Stimulated activated CD8-positive, alpha-beta memory T cell treated with anti-CD3 and anti-CD28 coated beads, Interleukin-2, amount 100 ng/mL, for 1 hour (primary cell): ENCODE data around the gene CTNNA1.

ENCODE experiments used
- DNase-seq, 2 donors: peaks; one replicate each; pipeline ENCODE4 v3.0.0-alpha.2; 2020; ENCODE audit warnings: low read depth in 2 of 2

Gene CTNNA1

DNA sequence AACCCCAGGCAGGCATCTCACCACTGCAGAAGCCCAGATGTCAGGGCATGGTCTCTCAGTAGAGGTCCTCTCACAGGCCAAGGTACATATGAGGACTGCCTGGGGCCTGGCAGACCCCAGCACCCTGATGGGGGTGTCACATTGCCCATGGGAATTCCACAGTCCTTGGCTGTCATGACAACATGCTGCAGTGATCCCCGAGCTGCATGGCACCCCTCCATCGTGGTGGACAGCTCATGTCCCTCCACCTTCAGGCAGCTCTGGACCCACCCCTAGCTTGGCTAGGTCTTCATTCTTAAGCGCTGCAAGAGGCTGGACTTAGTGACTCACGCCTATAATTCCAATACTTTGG, 196.0 kb downstream of the CTNNA1 start:
- no peak for DNase-seq

DNA sequence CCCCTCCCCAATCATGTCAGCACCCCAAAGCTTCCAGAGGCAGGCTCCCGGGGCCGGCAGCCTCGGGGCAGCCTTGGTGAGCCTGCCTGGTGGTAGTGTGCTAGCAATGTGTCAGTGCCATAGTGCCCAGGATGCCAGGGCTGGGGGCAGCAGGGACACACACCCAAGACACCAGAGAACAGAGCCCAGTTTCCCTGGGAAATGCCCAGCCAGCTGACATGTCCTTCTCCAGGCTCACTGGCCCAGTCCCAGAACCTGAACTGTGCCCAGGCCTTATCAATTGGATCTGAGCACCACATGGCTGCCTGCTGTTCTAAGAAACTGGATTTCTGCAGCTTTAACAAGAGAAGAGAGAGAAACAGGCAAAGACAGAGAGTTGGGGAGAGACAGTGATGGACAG, 196.8 kb downstream of the CTNNA1 start:
- no peak for DNase-seq

DNA sequence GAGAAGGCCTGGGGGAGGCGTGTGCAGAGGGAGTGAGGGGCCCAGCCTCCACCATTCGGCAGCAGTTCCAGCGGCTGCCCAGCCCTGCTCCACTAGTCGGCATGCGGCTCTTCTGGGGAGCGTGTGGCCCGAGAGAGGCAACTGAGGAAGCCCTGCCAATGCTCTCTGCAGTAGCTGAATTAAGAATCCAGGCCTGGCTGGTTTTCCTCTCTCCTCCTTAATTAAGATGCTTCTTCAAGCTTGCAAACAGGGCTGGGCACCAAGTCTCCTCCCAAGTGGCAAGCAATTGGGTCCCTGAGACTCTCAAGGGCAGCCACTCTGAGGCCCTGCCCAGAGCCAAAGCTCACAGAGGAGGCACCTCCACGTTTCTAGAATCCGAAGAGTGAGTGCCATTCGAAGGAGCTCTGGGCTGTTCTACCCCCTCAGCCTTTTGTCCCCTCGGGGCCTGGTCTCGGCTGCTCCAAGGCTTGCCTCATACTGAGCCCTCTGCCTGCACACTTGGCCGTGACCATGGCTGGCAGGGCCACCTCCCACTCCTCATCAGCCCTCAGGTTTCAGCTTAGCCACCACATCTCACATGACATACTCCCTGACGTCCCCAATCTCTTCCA, 197.3 kb downstream of the CTNNA1 start:
- no peak for DNase-seq

DNA sequence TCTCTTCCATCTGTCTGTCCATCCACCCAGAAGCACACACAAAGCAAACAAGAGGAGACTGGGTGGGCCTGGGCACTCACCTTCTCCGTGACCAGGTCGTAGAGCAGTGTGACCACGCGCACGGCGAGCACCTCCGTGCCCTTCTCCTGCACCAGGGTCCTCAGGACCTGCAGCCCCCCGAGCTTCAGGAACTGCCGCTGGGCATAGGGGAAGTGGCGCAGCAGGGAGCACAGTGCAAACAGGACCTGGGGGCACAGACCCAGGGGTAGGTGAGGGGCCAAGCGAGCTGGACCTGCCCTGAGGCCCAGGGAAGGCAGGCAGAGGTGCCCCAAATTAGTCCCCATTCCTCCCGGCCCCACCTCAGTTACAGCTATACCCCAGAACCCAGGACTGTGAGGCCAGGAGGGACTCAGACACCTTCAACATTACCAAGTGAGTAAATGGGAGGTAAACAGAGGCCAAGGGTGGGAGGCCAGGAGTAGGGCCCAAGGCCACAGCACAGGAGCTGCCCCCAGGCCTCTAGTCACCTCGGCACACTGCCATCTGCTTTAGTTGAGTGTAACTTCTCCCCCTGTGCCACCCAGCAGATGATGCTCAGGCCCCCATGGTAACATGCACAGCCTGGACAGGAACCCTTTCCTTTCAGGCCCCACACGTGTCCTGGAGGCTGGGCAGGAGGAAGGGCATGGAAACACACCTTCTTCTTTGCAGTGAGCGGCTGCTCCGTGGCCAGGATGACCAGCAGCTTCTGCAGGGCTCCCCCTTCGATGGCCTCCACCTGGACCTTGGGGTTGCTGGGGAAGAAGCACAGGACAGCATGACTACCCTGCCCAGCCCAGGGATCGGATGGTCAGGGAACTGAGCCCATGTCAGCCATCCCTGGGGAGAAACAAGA, 198.1 kb downstream of the CTNNA1 start:
- no peak for DNase-seq

DNA sequence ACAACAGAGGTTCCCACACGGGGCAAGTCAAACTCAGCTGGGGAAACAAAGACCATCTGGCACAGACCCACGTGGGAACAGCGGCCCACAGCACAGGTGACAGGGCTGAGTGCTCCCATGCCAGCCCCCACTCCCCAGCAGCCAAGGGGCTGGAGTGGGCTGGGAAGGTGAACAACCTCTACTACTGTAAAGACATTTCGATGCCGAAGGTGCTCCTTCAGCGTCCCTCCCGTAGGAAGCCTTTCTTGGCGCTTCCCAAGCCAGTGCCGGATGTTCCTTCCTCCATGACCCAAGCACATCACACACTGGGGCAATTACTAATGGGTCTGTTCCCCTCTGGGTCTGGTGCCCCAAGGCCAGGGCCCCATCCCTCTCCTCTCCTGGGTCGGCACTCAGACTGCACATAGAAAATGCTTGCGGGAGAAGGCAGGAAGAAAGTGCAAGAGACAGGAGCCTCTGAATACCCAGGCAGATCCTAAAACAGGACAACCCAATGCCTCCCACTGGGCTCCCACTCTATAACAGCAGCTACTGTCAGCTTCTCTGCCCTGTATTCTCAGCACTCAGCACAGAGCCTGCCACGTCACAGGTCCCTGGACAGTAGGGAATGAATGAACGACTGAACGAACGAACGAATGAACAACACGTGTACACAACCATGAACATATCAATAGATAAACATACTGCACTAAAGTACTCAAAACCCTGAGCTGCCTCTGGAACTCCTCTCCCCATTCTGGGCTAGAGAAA, 198.9 kb downstream of the CTNNA1 start:
- DNase-seq, result no peak

DNA sequence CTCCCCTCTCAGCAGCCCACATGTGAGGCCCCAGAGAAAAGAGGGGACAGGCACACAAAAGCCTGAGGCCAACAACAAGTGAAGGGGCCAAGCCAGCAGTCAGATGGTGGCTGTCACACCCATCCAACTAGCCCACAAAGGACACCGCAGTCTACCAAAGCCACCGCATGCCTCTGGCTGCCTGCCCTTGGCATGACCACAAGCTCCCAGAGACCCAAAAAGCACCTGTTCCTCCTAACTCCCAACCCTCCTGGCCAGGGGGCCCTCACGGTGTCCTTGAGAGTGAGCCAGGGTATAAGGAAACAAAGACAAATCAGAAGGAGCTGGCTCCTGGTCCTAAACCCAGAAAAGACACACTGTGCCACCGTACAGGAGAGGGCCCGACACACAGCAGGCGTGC, 199.7 kb downstream of the CTNNA1 start:
- DNase-seq, result no peak

DNA sequence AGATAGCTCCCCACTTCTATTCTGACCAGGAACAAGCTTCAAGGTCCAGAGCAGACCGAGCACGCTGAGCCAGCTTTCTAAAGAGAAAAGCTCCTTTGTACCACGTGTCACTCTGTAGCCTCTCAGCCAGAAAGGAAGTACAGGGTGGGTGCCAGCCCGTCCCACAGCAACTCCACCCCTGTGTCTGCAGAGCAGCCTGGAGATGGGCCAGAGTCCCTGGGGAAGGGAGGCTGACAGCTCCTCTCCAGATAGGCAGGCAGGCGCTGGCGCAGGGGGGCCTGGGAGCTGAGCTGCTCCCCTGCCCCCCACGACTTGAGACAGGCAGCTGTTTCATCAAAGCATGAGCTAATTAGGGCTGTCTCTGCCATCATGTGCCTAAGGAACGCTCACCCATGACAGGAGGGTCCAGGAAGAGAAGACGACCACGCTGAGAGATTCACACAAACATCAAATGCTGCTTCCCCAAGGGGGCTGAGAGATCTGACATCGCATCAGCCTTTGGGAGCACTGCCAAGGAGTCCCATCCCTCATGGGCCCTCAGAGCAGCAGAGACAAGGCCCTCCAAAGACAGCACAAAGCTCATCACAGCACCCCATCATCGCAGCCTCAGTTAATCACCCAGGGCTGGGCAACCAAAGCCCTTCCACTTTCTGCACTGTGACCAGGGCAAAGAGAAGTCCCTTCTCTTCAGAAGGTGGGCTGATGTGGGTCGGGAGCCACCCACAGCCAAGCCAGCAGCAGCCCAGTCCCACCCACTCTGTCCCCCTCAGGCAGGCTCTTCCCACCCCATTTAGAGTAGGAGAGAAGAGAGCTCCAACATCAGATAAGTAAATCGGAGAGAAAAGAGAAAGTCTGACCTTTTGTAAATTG, 200.4 kb downstream of the CTNNA1 start:
- no peak for DNase-seq

DNA sequence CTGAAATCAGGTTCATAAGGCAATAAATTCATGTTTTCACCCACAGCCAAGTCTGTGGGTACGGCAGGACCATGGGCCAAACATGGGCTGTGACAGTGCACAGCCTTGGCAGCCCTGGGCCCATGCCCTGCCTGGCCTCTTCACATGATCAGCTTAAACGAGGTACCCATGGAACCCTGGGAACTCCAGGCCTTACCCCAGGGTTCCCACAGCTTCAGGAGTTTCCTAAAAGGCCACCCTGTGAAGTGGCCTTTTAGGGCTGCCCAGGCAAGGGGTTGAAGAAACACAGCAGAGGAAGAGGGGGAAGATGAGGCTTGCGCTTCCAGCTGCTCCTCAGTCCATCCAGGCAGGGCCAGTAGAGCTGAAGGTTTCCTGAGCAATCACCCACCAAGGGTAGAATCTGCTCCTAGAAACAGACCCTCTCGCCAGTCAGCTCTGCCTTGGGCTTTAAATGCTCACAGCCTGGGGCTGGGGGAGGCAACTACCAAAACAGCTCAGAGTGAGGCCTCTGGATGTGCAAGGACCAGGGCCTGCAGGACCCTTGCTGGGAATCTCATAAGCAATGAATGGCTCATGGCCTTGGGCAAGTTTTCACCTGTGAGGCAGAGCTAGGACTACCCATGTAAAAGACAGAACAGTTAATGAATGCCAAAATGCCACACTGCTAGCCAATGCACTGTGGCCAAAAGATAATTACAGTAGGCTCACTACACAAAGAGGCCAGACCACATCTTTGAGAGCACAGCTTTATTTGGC, 201.2 kb downstream of the CTNNA1 start:
- no peak for DNase-seq

DNA sequence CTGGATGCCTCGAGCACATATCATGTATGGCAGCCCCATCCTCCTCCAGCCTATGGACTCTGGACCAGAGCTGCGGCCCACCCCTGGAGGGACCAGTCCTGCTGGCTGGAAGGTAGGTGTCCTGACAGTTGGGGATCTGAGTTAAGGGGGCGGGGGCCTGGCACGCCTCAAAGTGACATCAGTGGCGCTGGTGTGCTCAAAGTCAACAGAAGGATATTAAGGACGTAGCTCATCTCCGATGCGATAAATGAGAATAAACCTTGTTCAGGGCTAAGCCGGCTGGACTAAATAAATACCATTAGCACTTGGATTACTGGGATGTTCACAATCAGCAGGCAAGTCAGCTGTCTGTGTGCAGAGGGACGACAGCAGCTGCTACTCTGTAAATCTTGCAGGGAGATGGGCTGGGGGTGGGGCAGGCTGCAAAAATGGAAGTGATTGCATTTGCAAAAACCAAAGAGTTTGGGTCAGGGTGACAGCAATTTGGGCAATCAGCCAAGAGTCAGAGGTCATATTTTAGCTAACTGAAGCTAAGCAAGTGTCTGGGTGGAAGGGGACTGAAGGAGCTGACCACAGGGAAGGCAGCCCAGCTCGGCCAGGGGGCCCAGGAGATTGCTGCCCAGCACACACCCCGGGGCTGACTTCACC, 201.9 kb downstream of the CTNNA1 start:
- DNase-seq, result no peak

DNA sequence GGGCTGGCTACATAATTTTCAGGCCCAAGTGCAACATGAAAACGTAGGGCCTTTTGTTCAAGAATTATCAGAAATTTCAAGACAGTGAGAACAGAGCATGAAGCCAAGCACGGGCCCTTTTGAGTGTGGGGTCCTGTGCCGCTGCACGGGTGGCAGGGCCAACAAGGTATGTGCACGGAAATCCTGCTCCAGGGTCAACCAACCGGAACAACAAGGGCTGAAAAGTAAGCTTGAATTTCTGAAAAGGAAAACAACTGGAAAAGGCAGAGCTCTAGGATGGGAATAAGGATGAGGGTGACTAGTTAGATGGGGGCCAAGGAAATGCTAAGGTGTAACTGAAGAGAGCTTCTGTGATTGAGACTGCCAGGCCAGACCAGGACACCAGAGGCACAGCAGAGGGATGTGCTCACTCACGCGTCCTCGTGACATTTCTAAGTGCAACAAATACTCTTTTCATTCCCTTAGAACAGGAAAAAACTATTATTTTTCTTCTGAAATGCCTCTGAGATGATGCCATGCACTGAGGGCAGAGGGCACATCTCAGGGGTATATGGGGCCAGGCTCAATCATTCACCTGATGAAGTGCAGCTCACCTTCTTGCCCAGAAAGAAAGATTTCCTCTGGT, 202.6 kb downstream of the CTNNA1 start:
- no peak for DNase-seq

DNA sequence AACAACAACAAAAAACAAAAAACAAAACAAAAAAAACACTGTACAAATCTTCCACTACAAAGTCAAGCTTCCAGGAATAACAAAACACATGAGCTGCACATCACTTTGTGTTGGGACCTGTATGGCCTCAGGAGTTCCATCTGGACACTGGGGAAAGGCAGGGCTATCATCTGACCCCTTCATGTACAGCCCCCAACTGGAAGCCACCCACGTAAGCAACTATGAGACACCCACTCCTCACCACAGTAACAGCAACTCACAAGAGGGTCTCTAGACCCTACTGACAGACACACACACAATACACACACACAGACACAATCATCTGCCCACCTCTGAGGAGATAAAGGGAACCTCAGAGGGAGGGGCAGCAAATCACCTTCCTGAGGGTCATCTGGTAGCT, 203.6 kb downstream of the CTNNA1 start:
- DNase-seq, result no peak

DNA sequence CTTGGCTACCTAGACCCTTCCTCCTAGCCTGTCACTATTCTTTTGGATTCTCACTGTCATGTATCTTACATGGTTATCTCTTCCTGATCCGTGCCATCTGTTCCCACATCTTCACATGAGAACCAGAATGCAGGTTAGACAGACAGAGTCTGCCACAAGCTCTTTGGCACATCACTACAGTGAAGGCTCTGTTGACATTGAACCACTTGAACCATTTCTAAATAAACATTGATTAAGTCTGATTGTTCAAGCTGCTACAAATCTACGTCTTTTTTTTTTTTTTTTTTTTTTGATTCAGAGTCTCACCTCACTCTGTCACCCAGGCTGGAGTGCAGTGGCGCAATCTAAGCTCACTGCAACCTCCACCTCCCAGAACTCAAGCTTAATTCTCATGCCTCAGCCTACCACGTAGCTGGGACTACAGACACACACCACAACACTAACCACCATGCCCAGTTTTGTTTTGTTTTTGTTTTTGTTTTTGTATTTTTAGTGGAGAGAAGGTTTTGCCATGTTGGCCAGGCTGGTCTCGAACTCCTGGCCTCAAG, 207.0 kb downstream of the CTNNA1 start:
- no peak for DNase-seq

DNA sequence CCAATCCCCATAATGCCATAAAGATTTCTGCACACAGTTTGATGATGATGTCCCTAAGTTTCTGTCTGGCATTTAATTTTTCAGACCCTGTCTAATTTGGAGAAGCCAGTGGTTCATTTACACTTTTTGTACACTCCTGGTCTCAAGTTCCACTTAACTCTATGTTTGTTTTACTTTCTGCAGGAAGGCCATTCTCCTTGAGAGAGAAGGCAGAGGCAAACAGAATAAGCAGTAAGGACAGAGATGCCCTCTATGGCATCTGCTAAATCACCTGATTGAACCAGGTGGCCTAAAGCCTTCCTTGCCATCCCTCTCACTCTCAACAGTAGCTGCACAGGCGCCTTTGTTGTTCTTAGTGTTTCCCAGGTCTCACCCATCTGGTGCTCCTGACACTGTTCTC, 208.0 kb downstream of the CTNNA1 start:
- DNase-seq, result no peak

DNA sequence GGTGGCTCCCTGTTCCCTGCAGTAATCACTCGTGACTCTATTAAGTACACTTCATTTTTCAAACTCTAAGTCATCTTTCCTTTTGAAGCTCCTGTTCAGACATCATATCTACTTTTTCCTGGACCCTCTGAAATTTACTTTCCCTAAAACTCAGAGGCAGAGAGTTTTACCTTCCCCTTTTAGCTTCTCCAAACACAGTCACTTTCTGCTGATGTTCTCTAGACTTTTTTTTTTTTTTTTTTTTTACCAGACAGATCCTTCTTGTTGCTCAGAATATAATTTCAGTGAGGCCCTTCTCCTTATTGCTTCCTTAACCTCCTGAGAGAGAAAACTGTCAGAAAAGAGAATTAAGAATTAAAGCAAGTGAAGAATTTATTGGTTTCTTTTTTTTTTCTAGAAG, 208.5 kb downstream of the CTNNA1 start:
- no peak for DNase-seq

DNA sequence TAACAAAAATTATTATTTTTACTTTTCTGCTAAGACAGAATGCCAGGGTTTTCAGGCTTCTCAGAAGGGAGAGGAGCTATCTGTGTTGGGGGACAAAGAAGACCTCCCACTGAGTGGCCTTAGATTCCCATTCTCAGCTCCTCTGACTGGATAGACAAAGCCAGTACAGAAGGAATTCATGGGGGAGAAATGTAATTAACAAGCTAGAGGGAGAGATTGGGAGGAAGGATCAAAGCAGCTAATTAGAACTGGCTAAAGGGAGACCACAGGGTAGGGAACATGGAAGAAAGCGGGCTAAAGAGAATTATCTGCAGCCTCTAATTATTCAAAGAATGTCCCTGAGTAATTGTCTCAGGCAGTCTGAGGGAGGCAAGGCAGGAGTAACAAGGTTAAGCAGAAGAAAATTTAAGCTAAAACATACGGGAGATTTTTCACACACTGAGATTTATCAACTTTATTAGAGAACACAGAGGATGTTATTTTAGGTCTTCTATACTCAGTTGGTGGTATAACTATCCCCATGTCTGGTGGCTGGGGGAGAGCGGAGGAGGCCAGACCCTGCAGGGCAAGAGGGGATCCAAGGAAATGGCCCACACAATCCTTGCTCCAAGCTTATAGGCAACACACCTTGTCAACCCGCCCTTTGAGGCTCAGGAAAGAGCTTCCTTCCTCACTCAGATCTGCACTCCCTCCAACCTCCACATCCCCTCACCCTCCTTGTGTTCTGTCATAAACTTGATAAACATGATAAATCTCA, 209.6 kb downstream of the CTNNA1 start:
- DNase-seq, result no peak

DNA sequence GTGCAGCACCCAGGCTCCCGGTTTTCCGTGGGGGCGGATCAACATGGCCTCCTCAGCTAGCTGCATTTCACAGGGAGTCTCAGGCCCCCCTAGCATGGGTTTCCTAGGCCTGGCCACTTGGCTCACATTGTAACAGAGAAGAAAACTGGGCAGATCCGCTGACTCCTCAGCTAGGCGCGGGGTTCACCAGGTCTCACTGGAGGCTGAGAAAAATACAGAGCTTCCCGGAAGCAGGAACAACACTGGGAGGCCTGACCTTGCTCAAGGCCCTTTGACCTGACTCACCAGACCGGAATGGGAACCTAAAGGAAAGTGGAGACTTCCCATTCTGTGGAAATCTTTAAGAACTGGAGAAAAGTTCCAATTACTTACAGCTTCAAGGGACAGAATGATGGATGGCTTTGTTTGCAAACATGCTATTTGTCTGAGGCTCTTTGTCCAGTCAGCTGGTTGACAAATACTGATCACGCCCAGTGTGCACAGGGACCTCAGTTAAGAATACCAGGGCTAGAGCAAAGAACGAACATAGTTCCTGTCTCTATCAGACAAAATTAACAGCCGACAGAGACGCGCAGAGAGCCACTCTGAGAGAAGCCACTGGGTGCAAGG, 210.6 kb downstream of the CTNNA1 start:
- no peak for DNase-seq

DNA sequence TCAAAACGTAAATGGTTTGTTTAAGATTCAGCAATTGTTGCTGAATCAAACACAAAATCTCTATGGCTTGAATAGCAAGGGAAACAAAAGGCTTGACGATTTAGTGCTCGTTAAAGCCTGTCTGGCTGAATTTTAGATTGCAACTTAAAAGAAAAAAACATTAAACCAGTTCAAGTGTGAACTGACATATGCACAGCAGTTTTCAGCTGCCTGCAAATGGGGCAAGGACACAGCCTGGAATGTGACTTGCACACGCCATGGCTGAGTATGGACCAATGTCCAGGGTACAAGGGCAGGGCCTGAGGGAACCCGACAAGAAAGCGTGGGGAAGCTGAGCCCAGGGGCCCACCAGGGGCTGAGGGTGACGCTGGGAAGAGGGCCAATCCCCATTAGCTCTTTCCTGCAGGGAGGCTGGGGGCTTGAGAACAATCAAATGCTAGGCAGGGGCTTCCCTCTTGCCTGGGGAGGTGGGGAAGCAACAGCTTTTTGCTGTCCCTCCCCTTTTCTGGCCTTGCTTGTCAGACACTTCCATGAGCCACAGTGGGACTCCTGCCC, 211.5 kb downstream of the CTNNA1 start:
- DNase-seq, result no peak

DNA sequence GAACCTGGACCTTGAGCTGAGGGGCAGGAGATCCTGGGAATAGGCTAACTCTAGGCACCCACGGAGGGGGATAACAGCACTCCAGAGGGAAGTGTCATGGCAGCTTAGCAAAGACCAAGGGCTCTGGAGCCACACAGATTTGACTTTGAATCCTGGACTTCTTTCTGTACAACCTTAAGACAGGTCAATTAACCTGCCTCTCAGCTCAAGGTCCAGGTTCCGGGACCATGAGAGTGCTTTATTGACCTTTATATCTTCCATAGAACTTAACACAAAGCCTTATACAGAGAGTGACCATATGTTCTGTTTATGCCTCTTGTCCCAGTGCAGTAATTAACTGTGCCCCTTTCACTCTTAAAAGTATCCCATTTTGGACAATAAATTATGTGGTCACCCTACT, 212.4 kb downstream of the CTNNA1 start:
- no peak for DNase-seq
